ENCODE data around the gene GABRG3. TPM values are rescaled to one million over a fixed set of nuclear protein-coding genes. Genes with fewer than 3 reads are reported as not detected.
"Not testable (repeated sequence)": the region's sequence is repeated elsewhere in the genome, so short reads cannot be mapped to it uniquely, and the experiment has no call there.

GABRG3 gene
- polyA plus RNA-seq, 1 experiment, result not detected

GRCh38 chr15:26981492-26981891 lies 10.5 kb downstream of the GABRG3 start:
- TF ChIP-seq, protein P1, sequence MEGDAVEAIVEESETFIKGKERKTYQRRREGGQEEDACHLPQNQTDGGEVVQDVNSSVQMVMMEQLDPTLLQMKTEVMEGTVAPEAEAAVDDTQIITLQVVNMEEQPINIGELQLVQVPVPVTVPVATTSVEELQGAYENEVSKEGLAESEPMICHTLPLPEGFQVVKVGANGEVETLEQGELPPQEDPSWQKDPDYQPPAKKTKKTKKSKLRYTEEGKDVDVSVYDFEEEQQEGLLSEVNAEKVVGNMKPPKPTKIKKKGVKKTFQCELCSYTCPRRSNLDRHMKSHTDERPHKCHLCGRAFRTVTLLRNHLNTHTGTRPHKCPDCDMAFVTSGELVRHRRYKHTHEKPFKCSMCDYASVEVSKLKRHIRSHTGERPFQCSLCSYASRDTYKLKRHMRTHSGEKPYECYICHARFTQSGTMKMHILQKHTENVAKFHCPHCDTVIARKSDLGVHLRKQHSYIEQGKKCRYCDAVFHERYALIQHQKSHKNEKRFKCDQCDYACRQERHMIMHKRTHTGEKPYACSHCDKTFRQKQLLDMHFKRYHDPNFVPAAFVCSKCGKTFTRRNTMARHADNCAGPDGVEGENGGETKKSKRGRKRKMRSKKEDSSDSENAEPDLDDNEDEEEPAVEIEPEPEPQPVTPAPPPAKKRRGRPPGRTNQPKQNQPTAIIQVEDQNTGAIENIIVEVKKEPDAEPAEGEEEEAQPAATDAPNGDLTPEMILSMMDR (IDR thresholded peaks at IDR 0.05; ENCODE audit: insufficient read depth, low read depth, low read length), result no peak
- no peak for DNase-seq (ENCODE audit: low read depth)
- POLR2A ChIA-PET, result no interaction called here
- H3K4me3 ChIP-seq (ENCODE audit: low read depth, low read length), result no peak overlapping the region
- H3K36me3 ChIP-seq (ENCODE audit: control insufficient read depth, insufficient read depth, low read length), result no peaks in the 10 kb centered on the region
- CTCF ChIA-PET, result interaction anchor here (0.6 kb wide), 1 partner anchor 699 kb away, joined by 4 read pairs; no protein-coding TSS in a partner anchor
- H3K27me3 ChIP-seq (ENCODE audit: control insufficient read depth, insufficient read depth, low read length), result no peaks in the 10 kb centered on the region

DNA sequence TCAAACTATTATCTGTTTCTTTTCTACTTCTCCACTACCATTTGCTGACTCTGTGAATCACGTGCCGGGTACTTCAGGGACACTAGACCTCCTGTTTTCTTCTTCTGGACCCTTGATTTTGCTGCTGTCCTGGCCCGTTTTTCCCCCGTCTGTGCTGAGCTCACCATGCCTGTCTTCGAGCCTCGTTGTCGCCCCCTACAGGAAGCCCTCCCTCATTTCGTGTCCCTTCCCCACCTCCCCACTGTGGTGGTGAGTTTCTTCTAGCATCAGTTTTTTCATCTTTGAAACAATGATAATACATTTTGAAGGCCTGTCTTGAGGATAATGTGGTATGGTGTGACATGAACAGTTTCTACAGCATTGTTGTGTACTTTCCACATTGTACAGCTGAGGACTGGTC lies 12.8 kb downstream of the GABRG3 start:
- TF ChIP-seq, protein P1 (IDR thresholded peaks at IDR 0.05; ENCODE audit: insufficient read depth, low read depth, low read length), result no peak
- Histone ChIP-seq H3K27me3 (ENCODE audit: control insufficient read depth, insufficient read depth, low read length) (no peaks in the 10 kb centered on the region), H3K4me3 (ENCODE audit: low read depth, low read length) (no peak overlapping the region), H3K36me3 (ENCODE audit: control insufficient read depth, insufficient read depth, low read length) (no peaks in the 10 kb centered on the region)
- ChIA-PET POLR2A (no interaction called here), CTCF (no interaction called here)
- DNase-seq (ENCODE audit: low read depth), result no peak

DNA sequence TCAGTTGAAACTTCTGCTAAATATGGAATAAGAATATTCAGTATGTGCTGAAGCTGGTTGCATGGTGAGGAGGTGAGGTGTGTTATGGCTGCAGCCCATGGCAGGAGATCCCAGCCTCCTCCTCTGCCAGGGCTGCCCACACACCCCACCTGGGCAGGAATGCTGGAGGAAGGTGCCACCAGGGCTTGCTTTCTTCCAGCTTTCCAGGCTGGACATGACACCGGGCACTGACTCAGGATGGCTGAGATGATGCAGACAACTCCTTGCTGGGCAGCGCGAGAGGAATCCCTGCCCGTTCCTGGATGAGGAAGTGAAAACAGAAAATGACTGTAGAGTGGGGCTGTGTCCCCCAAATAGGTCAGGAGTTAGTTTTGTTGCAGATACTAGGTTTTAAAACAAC lies 14.1 kb downstream of the GABRG3 start:
- Histone ChIP-seq H3K4me3 (ENCODE audit: low read depth, low read length) (no peak overlapping the region), H3K27me3 (ENCODE audit: control insufficient read depth, insufficient read depth, low read length) (no peaks in the 10 kb centered on the region), H3K36me3 (ENCODE audit: control insufficient read depth, insufficient read depth, low read length) (no peaks in the 10 kb centered on the region)
- no peak for DNase-seq (ENCODE audit: low read depth)
- ChIA-PET POLR2A (no interaction called here), CTCF (no interaction called here)
- TF ChIP-seq, protein P1 (IDR thresholded peaks at IDR 0.05; ENCODE audit: insufficient read depth, low read depth, low read length), result no peak

DNA sequence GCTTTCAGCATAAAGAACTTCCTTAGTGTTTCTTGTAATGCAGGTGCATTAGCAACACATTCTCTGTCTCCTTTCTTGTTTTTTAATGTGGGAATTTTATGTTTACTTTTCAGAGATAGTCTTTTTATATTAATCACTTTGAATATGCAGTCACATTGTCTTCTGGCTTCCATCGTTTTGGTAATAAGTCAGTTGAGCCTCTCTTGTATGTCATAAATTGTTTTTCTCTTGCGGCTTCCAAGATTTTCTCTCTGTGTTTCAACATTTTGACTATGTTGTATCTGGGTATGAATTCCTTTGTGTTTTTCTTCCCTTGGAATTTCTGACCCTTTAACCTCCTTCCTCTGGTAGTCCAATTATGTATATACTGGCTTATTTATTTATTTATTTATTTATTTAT lies 25.3 kb downstream of the GABRG3 start:
- no peak for DNase-seq (ENCODE audit: low read depth)
- H3K36me3 ChIP-seq (ENCODE audit: control insufficient read depth, insufficient read depth, low read length), result no peaks in the 10 kb centered on the region
- H3K27me3 ChIP-seq (ENCODE audit: control insufficient read depth, insufficient read depth, low read length), result no peaks in the 10 kb centered on the region
- ChIA-PET POLR2A (no interaction called here), CTCF (no interaction called here)
- TF ChIP-seq, protein P1 (IDR thresholded peaks at IDR 0.05; ENCODE audit: insufficient read depth, low read depth, low read length), result no peak
- H3K4me3 ChIP-seq (ENCODE audit: low read depth, low read length), result no peak overlapping the region

- H3K27me3 ChIP-seq (ENCODE audit: control insufficient read depth, insufficient read depth, low read length); CTCF ChIA-PET; DNase-seq (ENCODE audit: low read depth); POLR2A ChIA-PET; H3K36me3 ChIP-seq (ENCODE audit: control insufficient read depth, insufficient read depth, low read length); H3K4me3 ChIP-seq (ENCODE audit: low read depth, low read length): not testable (repeated sequence)
These were observed 32.0 kb downstream of the GABRG3 start for GRCh38 chr15:27003003-27003402.

- DNase-seq (ENCODE audit: low read depth); H3K27me3 ChIP-seq (ENCODE audit: control insufficient read depth, insufficient read depth, low read length); H3K4me3 ChIP-seq (ENCODE audit: low read depth, low read length); H3K36me3 ChIP-seq (ENCODE audit: control insufficient read depth, insufficient read depth, low read length); POLR2A ChIA-PET; CTCF ChIA-PET: not testable (repeated sequence)
These were observed 33.2 kb downstream of the GABRG3 start for GRCh38 chr15:27004226-27004625.

Data from BJ (cell line).